Measurements from ENCODE around the gene ROBO1. TPM values are rescaled to one million over a fixed set of nuclear protein-coding genes. Genes with fewer than 3 reads are reported as not detected.
"Not testable (repeated sequence)": the region's sequence is repeated elsewhere in the genome, so short reads cannot be mapped to it uniquely, and the experiment has no call there.

The ROBO1 gene
- total RNA-seq, 1 donor from 2014 or later: 3.1 TPM

- intact Hi-C loops (cut with micrococcal nuclease): no loop called here
- Mint-ChIP-seq H3K27ac (no peak overlapping the region), H3K36me3 (ENCODE audit: low read depth) (no peaks in the 10 kb centered on the region), H3K4me3 (no peak overlapping the region), H3K4me1 (no peaks in the 10 kb centered on the region), H3K27me3 (no peaks in the 10 kb centered on the region), H3K9me3 (peaks cover 3% of the 10 kb centered on the region)
- no peak for ATAC-seq (ENCODE audit: low read depth)
- no peak for DNase-seq
- CTCF ChIA-PET: no interaction called here
- TF ChIP-seq, protein P1, sequence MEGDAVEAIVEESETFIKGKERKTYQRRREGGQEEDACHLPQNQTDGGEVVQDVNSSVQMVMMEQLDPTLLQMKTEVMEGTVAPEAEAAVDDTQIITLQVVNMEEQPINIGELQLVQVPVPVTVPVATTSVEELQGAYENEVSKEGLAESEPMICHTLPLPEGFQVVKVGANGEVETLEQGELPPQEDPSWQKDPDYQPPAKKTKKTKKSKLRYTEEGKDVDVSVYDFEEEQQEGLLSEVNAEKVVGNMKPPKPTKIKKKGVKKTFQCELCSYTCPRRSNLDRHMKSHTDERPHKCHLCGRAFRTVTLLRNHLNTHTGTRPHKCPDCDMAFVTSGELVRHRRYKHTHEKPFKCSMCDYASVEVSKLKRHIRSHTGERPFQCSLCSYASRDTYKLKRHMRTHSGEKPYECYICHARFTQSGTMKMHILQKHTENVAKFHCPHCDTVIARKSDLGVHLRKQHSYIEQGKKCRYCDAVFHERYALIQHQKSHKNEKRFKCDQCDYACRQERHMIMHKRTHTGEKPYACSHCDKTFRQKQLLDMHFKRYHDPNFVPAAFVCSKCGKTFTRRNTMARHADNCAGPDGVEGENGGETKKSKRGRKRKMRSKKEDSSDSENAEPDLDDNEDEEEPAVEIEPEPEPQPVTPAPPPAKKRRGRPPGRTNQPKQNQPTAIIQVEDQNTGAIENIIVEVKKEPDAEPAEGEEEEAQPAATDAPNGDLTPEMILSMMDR (IDR thresholded peaks at IDR 0.05): no peak
- POLR2A ChIA-PET: interaction anchor here (0.5 kb wide), 1 partner anchor 38 kb away, joined by 7 read pairs; no protein-coding TSS in a partner anchor
These were observed 1037.9 kb downstream of the ROBO1 start for GRCh38 chr3:78729946-78730345.

- ATAC-seq (ENCODE audit: low read depth) (no peak), DNase-seq (no peak)
- Mint-ChIP-seq H3K27me3 (no peaks in the 10 kb centered on the region), H3K9me3 (peaks cover 3% of the 10 kb centered on the region), H3K36me3 (ENCODE audit: low read depth) (no peaks in the 10 kb centered on the region), H3K4me3 (no peak overlapping the region), H3K27ac (no peak overlapping the region), H3K4me1 (no peaks in the 10 kb centered on the region)
- ChIA-PET CTCF (no interaction called here), POLR2A (no interaction called here)
- intact Hi-C loops (cut with micrococcal nuclease): no loop called here
- TF ChIP-seq, protein P1 (IDR thresholded peaks at IDR 0.05): no peak
These were observed 1039.2 kb downstream of the ROBO1 start for GRCh38 chr3:78728406-78729145.

DNA sequence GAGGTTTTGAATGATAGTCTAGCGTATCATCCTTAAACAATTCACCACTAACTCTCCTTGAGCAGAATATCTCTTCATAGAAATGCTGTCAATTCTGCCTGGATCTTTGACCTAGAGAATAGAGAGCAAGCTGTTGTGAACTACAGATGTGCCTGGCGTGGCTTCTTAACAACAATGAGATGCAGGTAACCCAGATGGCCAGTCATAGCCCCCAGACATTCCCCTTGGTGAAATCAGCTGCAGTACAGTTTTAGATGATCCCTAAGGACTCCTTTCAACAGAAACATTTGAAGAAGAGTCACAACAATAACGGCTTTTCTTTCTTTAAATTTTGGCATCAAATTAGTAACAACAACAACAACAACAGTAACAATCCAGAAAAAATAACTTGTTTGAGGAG is 1041.3 kb downstream of the ROBO1 start:
- DNase-seq (no peak), ATAC-seq (ENCODE audit: low read depth) (no peak)
- H3K36me3 Mint-ChIP-seq (ENCODE audit: low read depth): no peaks in the 10 kb centered on the region
- intact Hi-C loops (cut with micrococcal nuclease): no loop called here
- TF ChIP-seq, protein P1 (IDR thresholded peaks at IDR 0.05): no peak
- H3K4me3 Mint-ChIP-seq: no peak overlapping the region
- POLR2A ChIA-PET: no interaction called here
- no peaks in the 10 kb centered on the region for H3K27me3 Mint-ChIP-seq
- H3K4me1 Mint-ChIP-seq: no peaks in the 10 kb centered on the region
- CTCF ChIA-PET: no interaction called here
- no peaks in the 10 kb centered on the region for H3K9me3 Mint-ChIP-seq
- H3K27ac Mint-ChIP-seq: no peak overlapping the region

DNA sequence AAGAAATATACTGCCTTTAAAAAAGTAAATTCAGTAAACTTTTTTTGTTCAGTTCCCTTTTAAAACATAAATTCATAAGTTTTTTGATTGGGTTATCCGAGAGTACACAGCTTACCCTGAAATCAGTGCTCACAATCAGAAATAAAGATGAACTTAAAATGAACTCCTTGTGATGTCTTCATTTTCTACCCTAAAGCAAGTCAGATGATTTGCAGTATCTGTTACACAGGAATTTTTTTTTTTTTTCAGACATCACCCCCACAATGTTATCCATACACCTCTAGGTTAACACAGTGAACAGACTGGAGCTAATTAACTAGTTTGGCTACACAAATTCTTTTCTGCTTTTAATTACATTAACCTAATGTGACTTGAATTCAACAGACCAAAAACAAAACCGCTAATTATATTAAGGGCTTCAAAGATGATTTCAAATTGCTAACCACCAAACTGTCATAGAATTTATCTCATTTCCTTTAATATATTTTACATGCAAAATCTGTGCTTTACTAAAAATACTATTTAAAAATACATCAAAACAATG is 1042.0 kb downstream of the ROBO1 start:
- no peak for ATAC-seq (ENCODE audit: low read depth)
- Mint-ChIP-seq H3K27me3 (no peaks in the 10 kb centered on the region), H3K36me3 (ENCODE audit: low read depth) (no peaks in the 10 kb centered on the region), H3K9me3 (no peaks in the 10 kb centered on the region), H3K4me1 (no peaks in the 10 kb centered on the region), H3K27ac (no peak overlapping the region), H3K4me3 (no peak overlapping the region)
- ChIA-PET POLR2A (no interaction called here), CTCF (no interaction called here)
- TF ChIP-seq, protein P1 (IDR thresholded peaks at IDR 0.05): no peak
- no peak for DNase-seq
- intact Hi-C loops (cut with micrococcal nuclease): no loop called here

DNA sequence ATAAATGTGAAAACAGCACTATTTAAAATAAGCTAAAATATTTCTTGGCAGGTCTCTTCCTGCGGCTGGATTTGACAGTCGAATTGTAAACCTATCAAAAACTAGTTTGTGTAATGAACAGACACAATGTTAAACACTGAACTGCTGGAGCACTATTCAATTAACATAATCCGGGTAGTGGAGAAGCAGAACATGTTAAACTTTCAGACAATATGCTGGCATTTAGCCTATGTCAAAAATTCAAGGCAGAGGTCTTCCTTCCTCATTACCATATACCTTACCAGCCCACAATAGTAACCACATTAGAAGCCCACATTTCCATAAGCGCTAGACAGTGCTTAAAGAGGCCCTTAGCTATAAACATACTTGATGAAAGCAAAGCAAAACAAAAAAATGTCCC is 1042.9 kb downstream of the ROBO1 start:
- ChIA-PET POLR2A (no interaction called here), CTCF (no interaction called here)
- no peaks in the 10 kb centered on the region for H3K4me1 Mint-ChIP-seq
- no peak overlapping the region for H3K27ac Mint-ChIP-seq
- no peaks in the 10 kb centered on the region for H3K36me3 Mint-ChIP-seq (ENCODE audit: low read depth)
- TF ChIP-seq, protein P1 (IDR thresholded peaks at IDR 0.05): no peak
- ATAC-seq (ENCODE audit: low read depth): no peak
- H3K27me3 Mint-ChIP-seq: no peaks in the 10 kb centered on the region
- H3K4me3 Mint-ChIP-seq: no peak overlapping the region
- DNase-seq: no peak
- intact Hi-C loops (cut with micrococcal nuclease): no loop called here
- H3K9me3 Mint-ChIP-seq: no peaks in the 10 kb centered on the region

GRCh38 chr3:78724364-78724763 is 1043.4 kb downstream of the ROBO1 start:
- POLR2A ChIA-PET; CTCF ChIA-PET; H3K36me3 Mint-ChIP-seq (ENCODE audit: low read depth); H3K4me3 Mint-ChIP-seq; H3K27ac Mint-ChIP-seq; H3K9me3 Mint-ChIP-seq; H3K27me3 Mint-ChIP-seq; H3K4me1 Mint-ChIP-seq; intact Hi-C loops (cut with micrococcal nuclease); ATAC-seq (ENCODE audit: low read depth); DNase-seq: not testable (repeated sequence)

Measured in activated B cell treated with CpG ODN at 0.5 μM for 24 hours (primary cell).